Measurements from ENCODE around the gene RYR3.
A peak's percentile ranks its signal among the peaks of the same experiment; 100 is the strongest.

Gene RYR3

DNA sequence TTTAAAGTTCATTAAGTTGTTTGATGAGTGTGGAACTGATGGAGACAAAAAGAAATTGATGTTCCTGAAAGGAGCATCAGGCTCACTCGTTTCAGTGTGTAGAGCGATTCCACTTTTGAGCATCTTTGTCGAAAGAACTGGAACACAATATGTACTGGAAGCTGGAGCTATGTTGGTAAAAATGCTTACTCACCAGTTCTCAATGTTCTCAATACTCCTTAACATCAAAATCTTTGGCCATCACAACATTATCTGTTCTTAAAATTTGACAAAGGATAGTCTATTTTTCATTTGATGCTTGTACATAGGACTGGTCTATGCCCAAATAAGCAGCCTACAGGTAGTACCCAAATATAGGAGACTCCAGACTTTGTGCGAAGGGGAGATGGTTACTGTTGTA lies 18.7 kb downstream of the RYR3 start:
- H3K9me3 ChIP-seq (replicated peaks in 1 of 11): peaks cover 0 to 28% (median 21%) of the 10 kb centered on the region in 11 experiments; a peak in 14 of 22 replicates
- no peak overlapping the region for H3K9ac ChIP-seq
- no peak for TF ChIP-seq Cebpa-rat (IDR thresholded peaks at IDR 0.05)
- H3K4me3 ChIP-seq: no peak overlapping the region
- H3K4me2 ChIP-seq: peak overlapping the region in 3 of 11 experiments; percentile 57 to 71 (median 65); a peak in 3 of 22 replicates
- peaks cover 6 to 48% (median 37%) of the 10 kb centered on the region in 10 experiments; a peak in 17 of 20 replicates for H3K4me1 ChIP-seq
- no peaks in the 10 kb centered on the region for H3K36me3 ChIP-seq
- H3K27me3 ChIP-seq: no peaks in the 10 kb centered on the region
- H4K20me1 ChIP-seq: no peaks in the 10 kb centered on the region
- peak overlapping the region in 1 of 11 experiments; percentile 13; a peak in 1 of 22 replicates for H3K27ac ChIP-seq

DNA sequence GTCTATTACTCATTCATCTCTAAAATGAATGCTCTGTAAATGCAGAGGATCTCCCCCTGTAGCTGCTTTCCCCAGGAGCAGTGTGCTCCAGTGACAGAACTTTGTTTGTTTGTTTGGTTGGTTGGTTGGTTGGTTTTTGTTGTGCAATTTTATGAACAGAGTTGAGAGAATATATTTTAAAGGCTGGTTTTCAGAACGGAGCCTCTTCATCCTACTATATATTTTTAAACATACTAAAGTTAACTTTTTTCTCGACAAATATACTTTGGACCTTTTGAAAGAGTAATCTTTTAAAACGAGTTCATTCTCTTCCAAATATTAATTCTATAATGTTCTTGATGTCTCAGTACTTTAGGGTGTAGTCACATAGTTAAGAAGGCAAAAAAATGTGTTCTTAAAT lies 20.2 kb downstream of the RYR3 start:
- no peak overlapping the region for H3K9ac ChIP-seq
- TF ChIP-seq Cebpa-rat (IDR thresholded peaks at IDR 0.05): no peak
- no peaks in the 10 kb centered on the region for H3K36me3 ChIP-seq
- H3K4me1 ChIP-seq: peaks cover 6 to 35% (median 26%) of the 10 kb centered on the region in 10 experiments; a peak in 17 of 20 replicates
- H4K20me1 ChIP-seq: no peaks in the 10 kb centered on the region
- H3K4me2 ChIP-seq: no peak overlapping the region
- no peak overlapping the region for H3K4me3 ChIP-seq
- no peaks in the 10 kb centered on the region for H3K27me3 ChIP-seq
- H3K27ac ChIP-seq: no peak overlapping the region
- peaks cover 0 to 25% (median 19%) of the 10 kb centered on the region in 11 experiments; a peak in 14 of 22 replicates for H3K9me3 ChIP-seq (replicated peaks in 1 of 11)

DNA sequence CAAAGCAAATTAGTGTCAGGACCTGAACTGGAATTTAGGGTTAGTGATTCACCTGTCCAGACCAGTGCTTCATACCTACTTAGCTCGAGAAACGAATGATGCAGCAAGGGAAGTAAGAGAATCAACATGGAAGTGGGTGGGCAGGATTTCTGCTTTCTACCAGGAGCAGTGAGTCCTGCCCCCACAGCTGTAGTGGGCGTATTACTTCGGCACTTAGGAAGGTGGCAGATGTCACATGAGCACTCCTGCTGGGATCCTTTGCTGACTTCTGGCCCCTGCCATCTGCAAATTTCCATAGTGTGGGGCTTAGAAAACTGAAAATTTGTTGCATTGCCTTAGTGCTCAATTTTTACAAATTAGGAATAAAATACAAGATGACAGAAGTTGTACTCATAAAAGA lies 31.2 kb downstream of the RYR3 start:
- no peak overlapping the region for H3K4me2 ChIP-seq
- H4K20me1 ChIP-seq: no peaks in the 10 kb centered on the region
- no peak overlapping the region for H3K4me3 ChIP-seq
- H3K9me3 ChIP-seq (replicated peaks in 1 of 11): 0 out of 22 replicates have a peak, but pooled peaks cover 0 to 6% (median 0%) of the 10 kb centered on the region in 11 experiments
- no peaks in the 10 kb centered on the region for H3K36me3 ChIP-seq
- no peak overlapping the region for H3K27ac ChIP-seq
- H3K27me3 ChIP-seq: no peaks in the 10 kb centered on the region
- H3K4me1 ChIP-seq: peaks cover 0 to 10% (median 0%) of the 10 kb centered on the region in 10 experiments; a peak in 2 of 20 replicates
- no peak for TF ChIP-seq Cebpa-rat (IDR thresholded peaks at IDR 0.05)
- H3K9ac ChIP-seq: no peak overlapping the region

DNA sequence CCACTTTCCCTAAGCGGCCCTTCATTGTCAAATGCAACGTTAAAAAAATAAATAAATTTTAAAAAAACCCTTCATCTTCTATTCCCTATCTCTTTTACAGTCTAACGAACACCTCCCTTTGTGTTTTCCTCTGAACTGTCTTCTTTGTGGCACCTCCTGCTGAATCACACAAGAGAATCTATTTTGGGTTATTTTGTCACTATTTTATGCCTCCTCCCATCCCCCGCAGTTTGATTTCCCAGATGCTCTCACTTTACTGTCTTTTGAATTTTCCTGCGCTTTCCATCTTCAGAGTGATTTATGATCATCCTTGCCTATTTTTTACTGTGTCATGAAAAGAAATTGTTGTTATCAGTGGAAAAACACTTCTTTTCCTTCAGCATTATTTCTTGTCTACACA lies 32.5 kb downstream of the RYR3 start:
- Histone ChIP-seq H3K9me3 (replicated peaks in 1 of 11) (0 out of 22 replicates have a peak, but pooled peaks cover 0 to 6% (median 0%) of the 10 kb centered on the region in 11 experiments), H3K27ac (no peak overlapping the region), H4K20me1 (no peaks in the 10 kb centered on the region), H3K4me1 (peaks cover 0 to 10% (median 0%) of the 10 kb centered on the region in 10 experiments; a peak in 2 of 20 replicates), H3K4me3 (no peak overlapping the region), H3K36me3 (no peaks in the 10 kb centered on the region), H3K4me2 (peak overlapping the region in 2 of 11 experiments; percentile 1 to 29; a peak in 1 of 22 replicates), H3K27me3 (no peaks in the 10 kb centered on the region), H3K9ac (no peak overlapping the region)
- no peak for TF ChIP-seq Cebpa-rat (IDR thresholded peaks at IDR 0.05)

DNA sequence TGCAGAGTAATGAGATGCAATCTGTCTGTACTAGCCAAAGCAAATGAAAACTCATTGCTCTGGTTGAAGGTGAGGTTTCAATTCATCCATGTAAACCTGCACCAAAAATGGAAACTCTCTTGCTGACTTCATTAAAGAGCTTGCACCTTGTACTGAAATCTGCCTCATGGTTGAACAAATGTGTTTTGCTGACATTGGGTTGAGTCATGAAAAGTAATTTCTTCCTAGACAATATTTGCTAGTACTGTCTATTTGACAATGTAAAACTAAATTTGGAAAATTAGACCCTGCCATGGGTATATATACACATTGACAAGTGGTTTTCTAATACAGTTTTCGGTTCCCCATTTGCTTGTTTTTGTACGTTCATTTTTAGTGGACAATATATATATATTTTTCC lies 33.3 kb downstream of the RYR3 start:
- Histone ChIP-seq H4K20me1 (no peaks in the 10 kb centered on the region), H3K36me3 (no peaks in the 10 kb centered on the region), H3K9me3 (replicated peaks in 1 of 11) (0 out of 22 replicates have a peak, but pooled peaks cover 0 to 6% (median 0%) of the 10 kb centered on the region in 11 experiments), H3K27ac (no peak overlapping the region), H3K4me3 (no peak overlapping the region), H3K27me3 (no peaks in the 10 kb centered on the region), H3K9ac (no peak overlapping the region), H3K4me1 (peaks cover 0 to 10% (median 0%) of the 10 kb centered on the region in 10 experiments; a peak in 2 of 20 replicates), H3K4me2 (no peak overlapping the region)
- TF ChIP-seq Cebpa-rat (IDR thresholded peaks at IDR 0.05): no peak

DNA sequence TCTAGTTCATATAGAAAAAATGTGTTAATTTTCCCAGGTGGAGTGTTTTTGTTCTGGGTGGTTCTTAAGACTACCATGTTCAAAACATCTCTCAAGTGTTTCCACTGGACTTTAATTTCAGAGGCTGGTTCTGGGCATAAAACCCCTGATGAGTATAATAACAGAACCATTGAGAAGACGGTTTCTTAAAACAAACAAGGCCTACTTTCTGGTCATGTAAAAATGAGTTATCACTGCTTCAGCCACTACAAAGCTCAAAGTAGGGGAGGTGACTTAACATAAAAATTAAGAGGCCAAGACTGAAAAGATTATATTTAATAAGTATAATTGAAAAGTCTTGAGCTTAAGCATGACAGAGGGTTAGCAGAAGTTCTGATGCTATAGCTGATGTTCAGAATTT lies 33.8 kb downstream of the RYR3 start:
- Histone ChIP-seq H3K4me1 (peaks cover 0 to 10% (median 0%) of the 10 kb centered on the region in 10 experiments; a peak in 2 of 20 replicates), H3K27me3 (no peaks in the 10 kb centered on the region), H3K27ac (no peak overlapping the region), H3K4me2 (no peak overlapping the region), H3K36me3 (no peaks in the 10 kb centered on the region), H3K9ac (no peak overlapping the region), H4K20me1 (no peaks in the 10 kb centered on the region), H3K4me3 (no peak overlapping the region), H3K9me3 (replicated peaks in 1 of 11) (0 out of 22 replicates have a peak, but pooled peaks cover 0 to 6% (median 0%) of the 10 kb centered on the region in 11 experiments)
- no peak for TF ChIP-seq Cebpa-rat (IDR thresholded peaks at IDR 0.05)

DNA sequence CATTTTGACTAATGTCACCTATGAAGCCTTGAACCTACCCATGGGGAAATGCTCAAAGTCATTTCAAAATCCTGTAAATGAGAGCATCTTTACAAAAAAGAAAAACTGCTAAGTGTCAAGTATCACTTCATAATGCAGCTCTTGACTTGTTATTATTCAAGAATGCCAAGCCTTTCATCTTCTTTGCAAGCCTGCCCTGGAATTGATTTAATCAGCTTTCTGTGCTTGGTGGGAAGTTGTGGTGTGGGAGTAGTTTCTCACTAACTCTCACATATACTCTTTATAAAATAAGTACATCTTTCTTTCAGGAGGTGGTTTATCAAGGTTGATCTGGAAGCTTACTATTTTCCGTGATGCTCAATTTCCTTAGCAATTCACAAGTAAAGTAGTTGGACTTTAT lies 43.6 kb downstream of the RYR3 start:
- no peaks in the 10 kb centered on the region for H3K4me1 ChIP-seq
- no peak overlapping the region for H3K4me3 ChIP-seq
- H3K36me3 ChIP-seq: no peaks in the 10 kb centered on the region
- no peaks in the 10 kb centered on the region for H3K9me3 ChIP-seq (replicated peaks in 1 of 11)
- H3K27ac ChIP-seq: no peak overlapping the region
- H3K27me3 ChIP-seq: no peaks in the 10 kb centered on the region
- H3K4me2 ChIP-seq: no peak overlapping the region
- no peak overlapping the region for H3K9ac ChIP-seq
- H4K20me1 ChIP-seq: no peaks in the 10 kb centered on the region
- no peak for TF ChIP-seq Cebpa-rat (IDR thresholded peaks at IDR 0.05)

DNA sequence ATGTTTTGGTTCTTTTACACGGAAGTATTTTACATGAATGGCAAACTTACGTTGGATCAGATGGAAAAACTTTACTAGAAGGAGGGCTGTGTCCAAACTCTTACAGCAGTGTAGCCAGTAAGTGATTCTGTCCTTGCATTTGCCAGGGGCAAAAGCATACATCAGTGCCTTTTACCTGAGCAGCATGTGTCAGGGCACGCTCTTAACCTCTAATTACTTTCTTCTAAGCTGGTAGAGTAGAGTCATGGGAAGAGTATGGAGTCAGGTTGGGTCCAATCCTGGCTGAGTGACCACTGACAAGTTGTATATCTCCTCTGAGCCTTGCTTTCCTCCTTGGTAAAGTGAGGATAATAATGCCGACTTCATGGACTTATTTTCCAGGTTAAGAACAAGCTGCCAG lies 47.1 kb downstream of the RYR3 start:
- Histone ChIP-seq H3K27me3 (no peaks in the 10 kb centered on the region), H3K4me1 (no peaks in the 10 kb centered on the region)

DNA sequence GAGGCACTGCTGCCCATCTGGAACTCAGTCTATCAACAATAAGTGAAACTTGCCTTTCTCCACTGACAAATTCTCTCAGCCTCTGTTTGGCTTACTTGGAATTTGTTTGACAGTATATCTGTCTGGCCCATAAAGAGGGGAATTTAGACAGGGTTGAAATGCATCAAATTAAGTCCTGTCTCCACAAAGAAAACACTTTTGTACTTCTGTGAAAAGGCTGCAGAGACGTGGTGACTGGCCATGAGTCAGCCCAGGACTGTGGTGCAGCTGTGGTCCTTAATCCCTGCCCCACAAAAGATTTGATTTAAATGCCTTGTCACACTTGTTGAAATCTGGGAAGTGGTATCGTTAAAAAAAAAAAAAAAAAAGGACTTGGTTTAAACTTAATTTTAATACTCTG lies 47.5 kb downstream of the RYR3 start:
- no peak for TF ChIP-seq Cebpa-rat (IDR thresholded peaks at IDR 0.05)
- Histone ChIP-seq H4K20me1 (no peaks in the 10 kb centered on the region), H3K4me3 (no peak overlapping the region)

More for the DNA sequence above, 47.1 kb downstream of the RYR3 start:
- no peaks in the 10 kb centered on the region for H3K36me3 ChIP-seq
- H3K27ac ChIP-seq: no peak overlapping the region
- H3K4me3 ChIP-seq: no peak overlapping the region
- H4K20me1 ChIP-seq: no peaks in the 10 kb centered on the region
- H3K9me3 ChIP-seq (replicated peaks in 1 of 11): no peaks in the 10 kb centered on the region
- no peak overlapping the region for H3K4me2 ChIP-seq
- TF ChIP-seq Cebpa-rat (IDR thresholded peaks at IDR 0.05): no peak
- no peak overlapping the region for H3K9ac ChIP-seq

DNA sequence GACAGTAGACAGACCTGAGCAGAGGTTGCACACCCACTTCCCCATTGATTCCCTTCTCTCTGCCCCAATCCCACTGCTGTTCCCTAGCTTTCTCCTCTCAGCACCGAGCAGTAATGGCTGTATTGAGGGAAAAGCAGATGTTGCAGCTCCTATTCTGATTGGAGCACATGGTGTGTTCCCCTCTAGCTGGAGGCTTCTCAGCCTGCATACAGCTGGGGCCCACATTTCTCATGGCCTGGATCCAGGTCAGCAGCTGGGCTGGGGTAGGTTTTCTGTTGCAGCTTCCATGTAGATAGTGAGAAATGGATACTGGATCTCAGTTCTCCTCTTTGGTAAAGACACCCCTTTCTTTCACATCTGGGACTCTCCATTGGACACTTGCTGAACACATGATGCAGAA lies 50.1 kb downstream of the RYR3 start:
- Histone ChIP-seq H3K27ac (no peak overlapping the region), H3K4me1 (no peaks in the 10 kb centered on the region), H3K36me3 (no peaks in the 10 kb centered on the region), H3K4me2 (no peak overlapping the region), H4K20me1 (no peaks in the 10 kb centered on the region), H3K9ac (no peak overlapping the region), H3K9me3 (replicated peaks in 1 of 11) (no peaks in the 10 kb centered on the region), H3K27me3 (no peaks in the 10 kb centered on the region), H3K4me3 (no peak overlapping the region)
- no peak for TF ChIP-seq Cebpa-rat (IDR thresholded peaks at IDR 0.05)

More for the DNA sequence above, 47.5 kb downstream of the RYR3 start:
- no peak overlapping the region for H3K4me2 ChIP-seq
- no peaks in the 10 kb centered on the region for H3K27me3 ChIP-seq
- H3K9me3 ChIP-seq (replicated peaks in 1 of 11): no peaks in the 10 kb centered on the region
- no peaks in the 10 kb centered on the region for H3K36me3 ChIP-seq
- H3K9ac ChIP-seq: no peak overlapping the region
- no peaks in the 10 kb centered on the region for H3K4me1 ChIP-seq
- H3K27ac ChIP-seq: no peak overlapping the region
